Kidney (tissue), 14 donors: ENCODE data around the gene TPST1. TPM values are rescaled to one million over a fixed set of nuclear protein-coding genes. Genes with fewer than 3 reads are reported as not detected.

Experiments used
- DNase-seq, 5 donors: peaks; one replicate each; pipeline ENCODE4 v3.0.0-alpha.2; 2013 to 2020
- FAIRE-seq: peaks from 2 replicates; lab custom pipeline; 2012; peaks lifted over from hg19 to GRCh38; lab: Jason Lieb, UNC
- H3K27ac ChIP-seq, 2 donors: one replicate each; pipeline ENCODE4 v1.7.0; 2013; ENCODE audit warnings: low read depth in 2 of 2, low read length in 2 of 2, inconsistent platforms in 1 of 2
- H3K27me3 ChIP-seq: one replicate; pipeline ENCODE4 v1.7.1; 2013; ENCODE audit warnings: low read length, inconsistent platforms; ENCODE audit not compliant: control insufficient read depth, insufficient read depth
- H3K36me3 ChIP-seq, 3 donors: one replicate each; pipeline versions ENCODE4 v1.7.0 to v1.7.1; 2013; ENCODE audit warnings: low read length in 3 of 3, control low read depth in 1 of 3, inconsistent platforms in 1 of 3; ENCODE audit not compliant: insufficient read depth in 3 of 3, control insufficient read depth in 2 of 3
- H3K4me1 ChIP-seq, 3 donors: one replicate each; pipeline versions ENCODE4 v1.7.0 to v1.7.1; 2013; ENCODE audit warnings: low read length in 3 of 3, inconsistent platforms in 1 of 3, low read depth in 1 of 3; ENCODE audit not compliant: control insufficient read depth in 2 of 3, insufficient read depth in 2 of 3
- H3K4me3 ChIP-seq, 3 donors: one replicate each; pipeline versions ENCODE4 v1.7.0 to v1.8.1; 2013; ENCODE audit warnings: low read length in 3 of 3, control low read depth in 1 of 3, inconsistent platforms in 1 of 3
- H3K9ac ChIP-seq, 3 donors: one replicate each; pipeline versions ENCODE4 v1.7.0 to v1.7.1; 2013; ENCODE audit warnings: low read length in 3 of 3, control low read depth in 1 of 3, inconsistent platforms in 1 of 3
- H3K9me3 ChIP-seq, 3 donors: one replicate each; pipeline versions ENCODE4 v1.7.0 to v1.7.1; 2013; ENCODE audit warnings: low read length in 3 of 3, control low read depth in 1 of 3, inconsistent platforms in 1 of 3; ENCODE audit not compliant: control insufficient read depth in 2 of 3, insufficient read depth in 1 of 3
- intact Hi-C: fragments of 100-400 bp; cut with DNase I; formaldehyde crosslinking; loops from one replicate; pipeline ENCODE4 v1.11.1; 2022
- polyA plus RNA-seq: library from polyadenylated mRNA; stranded (reverse); fragments of 350-450 nt; fragmentation: Illumina TruSeq; extraction: RNeasy Lipid Tissue Mini Kit (QIAGEN cat#74804); gene quantifications from one replicate; pipeline ENCODE4 v1.2.3, GENCODE V29; 2014; ENCODE audit warnings: low read depth, low replicate concordance; ENCODE audit not compliant: insufficient read depth
- total RNA-seq: library from RNA; stranded (reverse); fragmentation: NEBNext Ultra II Directional; extraction: Animal tissue kit (Norgen Biotek cat#: 25700); gene quantifications from one replicate; pipeline ENCODE4 v1.2.1, GENCODE V29; 2021
- TF ChIP-seq, protein P1 (sequence below): IDR thresholded peaks from 3 replicates; pipeline ENCODE4 v1.5.1; 2012; ENCODE audit warnings: mild to moderate bottlenecking, moderate library complexity, borderline replicate concordance; ENCODE audit not compliant: insufficient read depth; ENCODE audit errors: extremely low read depth
- donor health status: control.
- donor health status: control.
- donor health status: control.
- donor health status: control.
- donor health status: control.
- donor health status: DM: yes; HTN: yes; CAD: no.
- donor health status: Normal renal cell carcinoma (clear cell type).

The TPST1 gene
- total and polyA plus RNA-seq, 2 donors from 2014 or later, result 23.6 to 35.7 TPM

DNA sequence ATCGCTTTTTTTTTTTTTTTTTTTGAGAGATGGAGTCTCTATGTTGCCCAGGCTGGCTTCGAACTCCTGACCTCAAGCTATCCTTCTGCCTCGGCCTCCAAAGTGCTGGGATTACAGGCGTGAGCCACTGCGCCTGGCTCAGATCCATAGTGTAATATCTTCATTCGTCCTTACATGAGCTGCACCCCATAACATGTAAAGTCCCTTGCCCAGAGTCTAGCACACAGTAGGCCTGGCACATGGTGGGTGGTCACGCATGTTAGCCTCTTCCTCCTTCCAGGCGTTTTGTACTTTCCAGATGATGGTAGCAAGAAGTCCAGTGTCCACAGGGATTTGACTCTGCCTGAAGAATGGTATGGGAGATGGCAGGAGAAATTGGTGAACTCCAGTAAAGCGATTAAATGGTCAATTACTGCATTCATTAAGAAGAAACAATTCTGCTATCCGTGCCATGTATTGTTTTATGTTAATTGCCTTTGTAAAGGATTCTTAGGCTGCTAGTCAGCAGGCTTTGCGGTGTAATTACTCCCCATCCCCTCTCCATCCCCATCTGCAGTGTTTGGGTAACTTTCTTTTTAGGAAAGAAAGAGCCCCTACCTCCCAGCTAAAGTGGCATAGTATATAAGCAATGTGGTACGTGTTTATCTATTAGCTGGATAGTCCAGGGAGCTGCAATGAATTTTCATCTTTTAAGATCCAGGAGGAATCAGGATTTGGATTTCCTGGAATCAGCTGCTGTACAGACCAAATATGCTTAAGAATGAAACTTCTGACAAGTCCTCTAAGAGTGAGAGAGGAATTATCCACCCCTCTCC is 1.2 kb downstream of the TPST1 start:
- H3K9me3 ChIP-seq, result no peaks in the 10 kb centered on the region
- H3K36me3 ChIP-seq, result no peaks in the 10 kb centered on the region
- peak in 1 of 5 donors; percentile 22 for DNase-seq
- H3K27me3 ChIP-seq, result no peaks in the 10 kb centered on the region
- H3K27ac ChIP-seq, result peak overlapping the region; percentile 32 to 92
- peaks cover 0 to 6% (median 5%) of the 10 kb centered on the region in 3 donors for H3K4me1 ChIP-seq
- peak overlapping the region; percentile 85 to 89 (median 87) for H3K4me3 ChIP-seq
- peak overlapping the region; percentile 37 to 88 (median 67) for H3K9ac ChIP-seq
- intact Hi-C loops, result no loop called here
- FAIRE-seq, result no peak
- TF ChIP-seq, protein P1, sequence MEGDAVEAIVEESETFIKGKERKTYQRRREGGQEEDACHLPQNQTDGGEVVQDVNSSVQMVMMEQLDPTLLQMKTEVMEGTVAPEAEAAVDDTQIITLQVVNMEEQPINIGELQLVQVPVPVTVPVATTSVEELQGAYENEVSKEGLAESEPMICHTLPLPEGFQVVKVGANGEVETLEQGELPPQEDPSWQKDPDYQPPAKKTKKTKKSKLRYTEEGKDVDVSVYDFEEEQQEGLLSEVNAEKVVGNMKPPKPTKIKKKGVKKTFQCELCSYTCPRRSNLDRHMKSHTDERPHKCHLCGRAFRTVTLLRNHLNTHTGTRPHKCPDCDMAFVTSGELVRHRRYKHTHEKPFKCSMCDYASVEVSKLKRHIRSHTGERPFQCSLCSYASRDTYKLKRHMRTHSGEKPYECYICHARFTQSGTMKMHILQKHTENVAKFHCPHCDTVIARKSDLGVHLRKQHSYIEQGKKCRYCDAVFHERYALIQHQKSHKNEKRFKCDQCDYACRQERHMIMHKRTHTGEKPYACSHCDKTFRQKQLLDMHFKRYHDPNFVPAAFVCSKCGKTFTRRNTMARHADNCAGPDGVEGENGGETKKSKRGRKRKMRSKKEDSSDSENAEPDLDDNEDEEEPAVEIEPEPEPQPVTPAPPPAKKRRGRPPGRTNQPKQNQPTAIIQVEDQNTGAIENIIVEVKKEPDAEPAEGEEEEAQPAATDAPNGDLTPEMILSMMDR, result no peak

- H3K27me3 ChIP-seq, result no peaks in the 10 kb centered on the region
- H3K4me3 ChIP-seq, result peak overlapping the region in 2 of 3 donors; percentile 87 to 89
- intact Hi-C loops, result no loop called here
- H3K9ac ChIP-seq, result peak overlapping the region in 1 of 3 donors; percentile 88
- no peaks in the 10 kb centered on the region for H3K9me3 ChIP-seq
- H3K36me3 ChIP-seq, result no peaks in the 10 kb centered on the region
- TF ChIP-seq, protein P1, result no peak
- FAIRE-seq (no peak), DNase-seq (no peak)
- H3K4me1 ChIP-seq, result peaks cover 0 to 6% (median 5%) of the 10 kb centered on the region in 3 donors
- no peak overlapping the region for H3K27ac ChIP-seq
These were observed 1.8 kb downstream of the TPST1 start for GRCh38 chr7:66206934-66207240.

DNA sequence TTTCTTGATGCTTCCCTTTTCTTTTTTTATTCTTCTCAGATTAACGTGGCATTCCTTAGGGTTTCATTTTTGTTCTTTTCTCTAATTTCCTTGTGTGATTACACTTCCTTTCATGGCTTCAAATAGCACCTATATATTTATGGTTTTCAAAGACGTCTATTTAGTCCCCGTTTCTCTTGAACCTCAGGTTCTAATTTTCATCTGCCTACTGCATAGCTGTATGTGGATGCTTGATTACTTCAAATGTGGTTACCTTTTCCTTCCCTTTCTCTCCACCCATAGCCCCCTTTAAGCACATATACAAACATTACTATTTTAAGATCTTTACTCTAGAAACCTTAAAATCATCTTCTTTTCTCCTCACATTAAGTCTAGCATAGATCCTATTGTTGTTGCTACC is 2.4 kb downstream of the TPST1 start:
- FAIRE-seq, result no peak
- DNase-seq, result no peak
- no peaks in the 10 kb centered on the region for H3K27me3 ChIP-seq
- no peaks in the 10 kb centered on the region for H3K9me3 ChIP-seq
- H3K4me1 ChIP-seq, result peaks cover 0 to 6% (median 5%) of the 10 kb centered on the region in 3 donors
- no peaks in the 10 kb centered on the region for H3K36me3 ChIP-seq
- no peak overlapping the region for H3K27ac ChIP-seq
- H3K4me3 ChIP-seq, result no peak overlapping the region
- no peak overlapping the region for H3K9ac ChIP-seq
- TF ChIP-seq, protein P1, result no peak
- intact Hi-C loops, result no loop called here
